GM12891 (cell line): ENCODE measurements around the gene LRCH1.

Experiments
- PAX5 ChIP-seq: IDR thresholded peaks from 2 replicates; pipeline ENCODE4 v1.6.1; 2011; ENCODE audit warnings: low read length, moderate library complexity, mild to moderate bottlenecking; ENCODE audit not compliant: insufficient read depth, severe bottlenecking
- POLR2A ChIP-seq: IDR thresholded peaks from 2 replicates; pipeline ENCODE4 v1.6.1; 2011; ENCODE audit warnings: low read depth, low read length, control low read depth
- POLR2AphosphoS5 ChIP-seq: IDR thresholded peaks from 2 replicates; pipeline ENCODE4 v1.6.1; 2011; ENCODE audit warnings: low read depth, low read length, control low read depth
- POU2F2 ChIP-seq: IDR thresholded peaks from 2 replicates; pipeline ENCODE4 v1.6.1; 2011; ENCODE audit warnings: low read depth, mild to moderate bottlenecking, control low read depth, low read length, moderate library complexity
- TAF1 ChIP-seq: IDR thresholded peaks from 2 replicates; pipeline ENCODE4 v1.6.1; 2011; ENCODE audit warnings: low read depth, low read length, control low read depth

GRCh38 chr13:46640843-46641242, 87.9 kb downstream of the LRCH1 start:
- TF ChIP-seq POLR2AphosphoS5 (no peak), POLR2A (no peak), TAF1 (no peak), PAX5 (no peak), POU2F2 (no peak)
